DMS53 (cell line): ENCODE measurements around the gene RNLS.
"Not testable (repeated sequence)": the region's sequence is repeated elsewhere in the genome, so short reads cannot be mapped to it uniquely, and the experiment has no call there.

Source experiments
- DNase-seq: peaks from one replicate; lab custom pipeline; 2025; lab: John Stamatoyannopoulos, UW

RNLS gene

GRCh38 chr10:88343761-88344484 lies 239.2 kb downstream of the RNLS start:
- no peak for DNase-seq

GRCh38 chr10:88342733-88343310 lies 240.3 kb downstream of the RNLS start:
- peak; percentile 3 for DNase-seq

GRCh38 chr10:88337134-88337533 lies 246.0 kb downstream of the RNLS start:
- no peak for DNase-seq

- no peak for DNase-seq
Observed at GRCh38 chr10:88336334-88336733, 246.8 kb downstream of the RNLS start.

- no peak for DNase-seq
Observed at GRCh38 chr10:88333248-88333630, 249.9 kb downstream of the RNLS start.

- no peak for DNase-seq
Observed at GRCh38 chr10:88332503-88333247, 250.4 kb downstream of the RNLS start.

- no peak for DNase-seq
Observed at GRCh38 chr10:88330174-88330573, 252.9 kb downstream of the RNLS start.

GRCh38 chr10:88322324-88323063 lies 260.6 kb downstream of the RNLS start:
- no peak for DNase-seq

- DNase-seq = no peak
Observed at GRCh38 chr10:88319960-88320517, 263.1 kb downstream of the RNLS start.

GRCh38 chr10:88318803-88319202 lies 264.3 kb downstream of the RNLS start:
- peak; percentile 68 for DNase-seq

GRCh38 chr10:88317099-88317498 lies 266.0 kb downstream of the RNLS start:
- no peak for DNase-seq

GRCh38 chr10:88316292-88316861 lies 266.7 kb downstream of the RNLS start:
- no peak for DNase-seq

GRCh38 chr10:88315755-88316154 lies 267.4 kb downstream of the RNLS start:
- no peak for DNase-seq

- DNase-seq = no peak
Observed at GRCh38 chr10:88314362-88314761, 268.8 kb downstream of the RNLS start.

- DNase-seq = no peak
Observed at GRCh38 chr10:88313878-88314277, 269.2 kb downstream of the RNLS start.

GRCh38 chr10:88312855-88313254 lies 270.3 kb downstream of the RNLS start:
- no peak for DNase-seq

GRCh38 chr10:88311264-88311663 lies 271.9 kb downstream of the RNLS start:
- no peak for DNase-seq

- no peak for DNase-seq
Observed at GRCh38 chr10:88309365-88309764, 273.8 kb downstream of the RNLS start.

GRCh38 chr10:88308361-88308760 lies 274.8 kb downstream of the RNLS start:
- DNase-seq = not testable (repeated sequence)

- DNase-seq = no peak
Observed at GRCh38 chr10:88299787-88300186, 283.3 kb downstream of the RNLS start.

GRCh38 chr10:88297103-88297502 lies 286.0 kb downstream of the RNLS start:
- DNase-seq = no peak
